H7 (cell line): ENCODE measurements around the gene SPECC1. TPM values are rescaled to one million over a fixed set of nuclear protein-coding genes. Genes with fewer than 3 reads are reported as not detected.

Source experiments
- DNase-seq: peaks from one replicate; pipeline ENCODE4 v3.0.0; 2012
- H3K27me3 ChIP-seq: 2 replicates; pipeline ENCODE4 v1.6.0; 2011; ENCODE audit warnings: mild to moderate bottlenecking, low read length; ENCODE audit not compliant: control insufficient read depth, insufficient read depth
- H3K36me3 ChIP-seq: replicated peaks from 2 replicates; pipeline ENCODE4 v1.5.1; 2011; ENCODE audit warnings: low read length; ENCODE audit not compliant: control insufficient read depth, insufficient read depth
- H3K4me3 ChIP-seq: 2 replicates; pipeline ENCODE4 v1.5.1; 2011; ENCODE audit warnings: low read depth, mild to moderate bottlenecking, control low read depth, low read length, moderate library complexity; ENCODE audit not compliant: insufficient read depth
- total RNA-seq: library from RNA; depleted of rRNA; stranded (reverse); fragments of >200 nt; shearing (Covaris generic); gene quantifications from 2 replicates; pipeline ENCODE4 v1.2.3, GENCODE V29; 2014

Gene SPECC1
- total RNA-seq, 1 experiment from 2014 or later, result 54.1 TPM

DNA sequence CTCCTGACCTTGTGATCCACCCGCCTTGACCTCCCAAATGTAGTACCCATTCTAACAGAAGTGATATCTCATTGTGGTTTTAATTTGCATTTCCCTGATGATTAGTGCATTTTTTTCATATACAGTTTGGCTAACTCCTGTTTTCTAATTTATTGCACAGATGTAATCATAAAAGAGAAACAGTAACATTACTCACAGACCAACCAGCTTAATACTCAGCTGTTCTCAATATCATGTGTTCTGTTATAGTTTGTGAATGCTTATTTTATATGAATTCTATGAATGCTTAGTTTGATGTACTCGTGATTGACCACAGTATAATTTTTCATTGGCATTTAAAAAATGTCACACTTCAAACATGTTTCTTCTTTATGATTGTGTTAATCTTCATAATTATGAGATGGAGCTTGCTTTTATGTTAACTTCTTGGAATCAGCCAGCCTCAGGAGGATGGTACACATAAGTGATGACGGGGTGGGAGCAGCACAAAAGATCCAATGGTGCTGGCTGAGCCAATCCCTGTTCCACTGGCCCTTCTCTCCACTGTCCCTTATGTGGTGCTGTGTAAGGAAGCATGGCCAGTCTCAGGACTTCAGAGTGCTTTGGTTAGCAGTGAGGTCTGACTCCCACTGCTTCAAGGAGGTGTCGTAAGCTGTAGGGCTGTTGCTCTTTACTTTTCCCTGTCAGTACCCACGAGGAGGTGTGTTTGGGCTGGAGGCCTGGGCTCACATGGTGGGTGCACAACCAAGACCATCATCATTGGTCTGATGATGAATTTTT is 191.0 kb downstream of the SPECC1 start:
- Histone ChIP-seq H3K4me3 (no peak overlapping the region), H3K36me3 (peaks cover 3% of the 10 kb centered on the region), H3K27me3 (no peaks in the 10 kb centered on the region)
- no peak for DNase-seq

DNA sequence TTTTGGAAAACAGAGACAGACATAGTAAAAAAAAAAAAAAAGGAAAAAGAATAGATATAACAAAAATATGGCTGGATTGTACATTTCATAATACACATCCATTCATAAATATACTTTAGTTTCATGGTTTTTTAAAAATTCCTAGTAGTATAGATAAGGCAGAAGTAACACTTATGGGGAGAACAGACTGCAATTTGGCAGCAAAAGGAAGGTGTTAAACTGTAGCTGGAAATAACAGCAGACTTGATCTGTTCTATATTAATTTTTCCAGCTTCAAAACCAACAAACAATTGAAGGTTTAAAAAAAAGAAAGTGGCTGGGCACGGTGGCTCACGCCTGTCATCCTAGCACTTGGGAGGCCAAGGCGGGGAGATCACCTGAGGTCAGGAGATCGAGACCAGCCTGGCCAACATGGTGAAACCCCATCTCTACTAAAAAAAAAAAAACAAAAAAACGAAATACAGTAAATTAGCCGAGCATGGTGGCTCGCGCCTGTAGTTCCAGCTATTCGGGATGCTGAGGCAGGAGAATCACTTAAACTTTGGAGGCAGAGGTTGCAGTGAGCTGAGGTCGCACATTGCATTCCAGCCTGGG is 191.8 kb downstream of the SPECC1 start:
- no peak for DNase-seq

DNA sequence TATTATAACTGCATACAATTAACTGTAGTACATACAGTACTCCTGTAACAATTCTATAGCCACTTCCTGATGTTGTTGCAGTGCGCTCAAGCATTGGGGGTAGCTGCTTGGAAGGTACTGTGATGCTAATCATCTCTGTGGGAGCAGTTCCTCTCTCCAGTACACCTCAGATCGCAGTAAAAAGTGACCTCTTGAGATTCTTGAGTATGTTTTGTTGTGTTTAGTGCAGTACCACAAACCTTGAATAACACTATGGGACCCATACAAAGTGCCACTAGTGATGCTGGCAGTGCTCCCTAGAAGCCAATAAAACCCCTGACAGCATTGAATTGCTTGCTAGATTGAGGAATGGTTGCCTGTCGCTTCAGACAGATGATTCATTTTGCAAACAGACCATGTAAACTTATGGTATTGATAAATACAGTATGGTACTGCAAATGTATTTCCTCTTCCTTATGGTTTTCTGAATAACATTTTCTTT is 193.0 kb downstream of the SPECC1 start:
- peak; percentile 50 for DNase-seq
- H3K27me3 ChIP-seq, result no peaks in the 10 kb centered on the region
- peaks cover 3% of the 10 kb centered on the region for H3K36me3 ChIP-seq
- H3K4me3 ChIP-seq, result no peak overlapping the region

More for the DNA sequence above, 191.8 kb downstream of the SPECC1 start:
- Histone ChIP-seq H3K27me3 (no peaks in the 10 kb centered on the region), H3K4me3 (no peak overlapping the region), H3K36me3 (peaks cover 3% of the 10 kb centered on the region)

DNA sequence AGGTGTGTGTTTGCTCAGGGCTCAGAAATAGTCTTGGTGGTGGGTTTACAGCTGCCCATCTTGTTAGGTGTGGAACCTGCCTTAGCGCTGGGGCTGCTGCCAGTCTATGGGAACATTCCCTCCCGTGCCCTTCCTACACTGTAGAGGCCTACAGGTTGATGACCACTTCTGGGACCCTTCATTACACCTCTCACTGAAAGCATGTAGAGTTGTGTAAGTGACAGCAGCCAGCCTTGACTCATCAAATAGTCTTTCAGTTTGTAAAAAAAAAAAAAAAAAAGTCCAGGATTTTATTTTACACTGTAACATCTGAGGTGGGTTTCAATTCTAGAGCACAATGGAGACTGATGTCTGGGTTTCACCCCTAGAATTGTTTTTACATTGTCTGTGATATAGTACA is 193.9 kb downstream of the SPECC1 start:
- Histone ChIP-seq H3K27me3 (no peaks in the 10 kb centered on the region), H3K36me3 (peaks cover 3% of the 10 kb centered on the region), H3K4me3 (no peak overlapping the region)
- no peak for DNase-seq

DNA sequence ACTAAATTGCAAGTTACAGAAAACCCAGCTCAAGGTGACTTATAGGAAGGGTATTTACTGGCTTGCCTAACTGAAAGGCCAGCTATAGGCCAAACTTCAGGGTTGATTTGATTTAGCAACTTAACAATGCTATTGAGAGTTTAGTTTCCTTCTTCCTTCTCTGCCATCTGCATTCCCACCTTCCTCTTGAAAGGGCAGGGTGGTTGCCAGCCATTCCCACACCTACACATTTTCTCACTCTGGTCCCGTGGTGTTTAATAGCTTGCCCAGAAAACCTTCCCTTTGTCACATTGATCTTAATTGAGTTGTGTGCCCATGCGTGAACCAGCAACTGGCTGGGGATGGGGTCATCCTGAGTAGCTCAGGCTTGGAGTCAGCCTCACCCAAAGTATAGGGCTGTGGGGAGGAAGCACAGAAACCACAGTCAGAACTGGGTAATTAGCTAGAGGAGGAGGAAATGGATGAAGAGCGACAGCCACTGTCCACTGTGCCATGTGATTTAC is 194.7 kb downstream of the SPECC1 start:
- H3K27me3 ChIP-seq, result no peaks in the 10 kb centered on the region
- no peak for DNase-seq
- peaks cover 3% of the 10 kb centered on the region for H3K36me3 ChIP-seq
- H3K4me3 ChIP-seq, result no peak overlapping the region

DNA sequence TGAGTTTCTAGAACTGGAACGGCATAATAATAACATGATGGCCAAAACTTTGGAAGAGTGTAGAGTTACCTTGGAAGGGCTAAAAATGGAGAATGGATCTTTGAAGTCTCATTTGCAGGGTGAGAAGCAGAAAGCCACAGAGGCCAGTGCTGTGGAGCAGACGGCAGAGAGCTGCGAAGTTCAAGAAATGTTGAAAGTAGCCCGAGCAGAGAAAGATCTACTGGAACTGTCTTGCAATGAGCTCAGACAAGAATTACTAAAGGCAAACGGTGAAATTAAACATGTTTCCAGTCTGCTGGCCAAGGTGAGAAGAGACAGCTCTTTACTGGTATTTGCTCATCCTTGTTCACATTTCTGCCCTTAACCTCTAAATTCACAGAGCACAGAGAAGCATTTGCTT is 196.4 kb downstream of the SPECC1 start:
- no peak for DNase-seq
- peaks cover 3% of the 10 kb centered on the region for H3K36me3 ChIP-seq
- H3K27me3 ChIP-seq, result no peaks in the 10 kb centered on the region
- H3K4me3 ChIP-seq, result no peak overlapping the region

DNA sequence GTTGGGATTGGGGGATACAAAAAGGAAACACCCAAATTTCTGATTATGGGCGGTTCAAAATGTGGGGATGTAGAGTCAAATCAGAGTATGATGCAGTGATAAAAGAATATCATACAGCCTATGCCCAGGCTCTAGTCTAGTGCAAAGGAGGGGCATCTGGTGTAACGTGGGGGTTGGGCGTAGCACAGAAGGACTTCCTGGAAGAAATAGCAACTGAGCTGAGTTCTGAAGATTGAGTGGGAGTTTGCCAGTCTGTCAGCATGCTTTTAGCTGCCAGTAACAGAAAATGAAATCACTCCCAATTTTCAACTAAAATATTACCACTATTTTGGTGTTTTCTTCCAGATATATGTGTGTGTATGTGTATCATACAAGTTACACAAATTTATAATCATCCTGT is 196.9 kb downstream of the SPECC1 start:
- Histone ChIP-seq H3K27me3 (no peaks in the 10 kb centered on the region), H3K4me3 (no peak overlapping the region), H3K36me3 (peaks cover 3% of the 10 kb centered on the region)
- no peak for DNase-seq

DNA sequence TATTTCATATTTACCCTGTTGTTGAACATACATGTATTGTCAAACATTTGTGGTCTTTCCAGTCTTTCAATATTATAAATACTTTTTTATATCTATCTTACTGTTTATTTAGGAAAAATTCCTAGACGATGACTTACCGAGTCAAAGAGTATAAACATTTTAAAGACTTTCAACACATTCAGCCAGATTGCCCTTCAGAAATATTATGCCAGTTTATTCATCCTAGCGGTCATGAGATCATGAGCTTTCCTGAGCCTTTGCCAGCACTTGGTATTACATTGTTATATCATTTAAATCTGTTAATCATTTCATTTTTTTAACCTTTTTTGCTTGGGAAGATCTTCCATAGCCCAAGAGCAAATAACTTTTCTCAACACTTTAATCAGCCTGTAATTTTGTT is 197.4 kb downstream of the SPECC1 start:
- no peak for DNase-seq
- Histone ChIP-seq H3K27me3 (no peaks in the 10 kb centered on the region), H3K4me3 (no peak overlapping the region), H3K36me3 (peaks cover 3% of the 10 kb centered on the region)

DNA sequence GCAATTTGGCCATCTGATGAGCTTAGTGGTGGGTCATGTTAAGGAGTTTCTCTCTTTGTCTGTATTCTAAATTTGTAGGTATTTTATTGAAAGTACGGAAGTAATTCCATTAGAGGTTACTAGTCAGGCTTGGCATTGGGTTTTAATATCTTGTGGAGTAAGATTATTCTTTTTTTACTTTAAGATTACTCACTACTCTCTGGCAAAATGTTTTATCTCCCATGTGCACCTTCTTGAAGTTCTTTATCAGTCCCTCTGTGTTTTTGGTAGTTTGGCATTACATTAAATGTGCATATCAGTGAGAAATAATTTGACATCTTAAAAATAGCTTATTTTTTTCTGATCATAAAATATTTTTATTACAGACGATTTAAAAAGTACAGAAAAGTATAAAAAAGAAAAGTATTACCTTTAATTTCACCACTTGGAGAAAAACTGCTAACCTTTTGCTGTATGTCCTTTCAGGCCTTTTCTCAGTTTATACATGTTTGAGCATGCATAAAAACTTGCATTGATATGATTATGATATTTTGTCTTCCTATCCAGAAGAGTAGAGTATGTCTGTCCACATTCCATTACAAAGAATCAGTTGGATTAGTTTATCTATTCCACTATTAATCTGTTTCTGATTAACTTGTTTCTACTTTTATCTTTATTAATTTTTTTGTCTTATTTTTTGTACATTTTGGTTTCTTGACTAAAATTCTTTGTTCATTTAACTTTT is 198.3 kb downstream of the SPECC1 start:
- no peak for DNase-seq
- Histone ChIP-seq H3K27me3 (no peaks in the 10 kb centered on the region), H3K4me3 (no peak overlapping the region), H3K36me3 (peaks cover 5% of the 10 kb centered on the region)

DNA sequence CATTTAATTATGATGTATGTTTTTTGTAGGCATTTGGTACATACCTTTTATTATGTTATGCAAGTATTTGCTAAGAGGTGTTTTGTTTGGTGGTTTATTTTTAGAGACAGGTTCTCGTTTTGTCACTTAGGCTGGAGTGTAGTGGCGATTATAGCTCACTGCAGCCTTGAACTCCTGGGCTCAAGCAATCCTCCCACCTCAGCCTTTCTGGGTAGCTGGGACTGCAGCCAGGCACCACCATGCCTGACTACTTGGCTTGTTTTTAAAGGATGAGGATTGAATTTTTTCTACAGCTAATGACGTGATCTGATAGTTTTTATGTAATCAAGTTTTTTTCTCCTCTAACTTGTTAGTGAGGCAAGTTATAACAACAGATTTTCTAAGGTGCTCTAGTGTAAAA is 199.6 kb downstream of the SPECC1 start:
- no peaks in the 10 kb centered on the region for H3K27me3 ChIP-seq
- no peak overlapping the region for H3K4me3 ChIP-seq
- no peak for DNase-seq
- H3K36me3 ChIP-seq, result peaks cover 5% of the 10 kb centered on the region

DNA sequence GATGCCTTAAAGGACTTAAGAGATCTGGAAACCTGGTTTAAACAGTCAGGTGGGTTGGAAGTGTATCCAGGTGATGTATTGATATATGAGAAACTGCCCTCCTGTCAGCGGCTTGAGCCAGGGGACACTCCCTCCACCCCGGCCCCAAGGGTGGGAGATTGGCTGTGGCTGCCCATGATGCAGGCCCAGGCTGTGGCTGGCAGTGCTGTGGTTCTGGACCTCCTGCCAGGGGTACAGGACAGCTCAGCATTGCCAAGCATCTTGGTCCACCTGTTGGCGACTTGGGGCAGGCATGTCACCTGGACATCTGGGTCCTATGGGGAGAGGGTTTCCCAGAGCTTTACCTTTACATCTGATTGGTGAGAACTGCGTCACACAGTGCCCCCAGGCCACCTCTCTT is 201.0 kb downstream of the SPECC1 start:
- no peak for DNase-seq
- Histone ChIP-seq H3K27me3 (no peaks in the 10 kb centered on the region), H3K36me3 (peaks cover 1% of the 10 kb centered on the region), H3K4me3 (no peak overlapping the region)

DNA sequence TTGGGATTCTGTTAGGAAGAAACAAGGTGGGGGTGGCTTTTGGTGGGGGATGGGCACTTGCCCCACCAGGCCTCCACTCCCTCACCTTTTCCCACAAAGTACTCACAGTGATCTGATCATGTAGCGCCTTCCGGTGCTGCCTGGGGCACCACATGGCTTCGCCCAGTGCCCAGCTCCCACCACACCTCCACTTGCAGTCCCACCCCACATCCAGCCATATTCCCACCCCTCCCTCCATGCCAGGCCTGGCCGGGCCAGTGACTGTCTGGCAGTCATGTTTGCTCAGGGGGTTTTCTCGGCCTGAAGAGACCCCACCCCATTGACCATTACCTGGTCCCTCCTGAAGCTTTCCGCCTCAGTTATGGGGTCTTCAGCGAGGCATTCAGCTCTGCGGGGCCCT is 201.5 kb downstream of the SPECC1 start:
- Histone ChIP-seq H3K4me3 (no peak overlapping the region), H3K36me3 (peaks cover 1% of the 10 kb centered on the region), H3K27me3 (no peaks in the 10 kb centered on the region)
- no peak for DNase-seq

DNA sequence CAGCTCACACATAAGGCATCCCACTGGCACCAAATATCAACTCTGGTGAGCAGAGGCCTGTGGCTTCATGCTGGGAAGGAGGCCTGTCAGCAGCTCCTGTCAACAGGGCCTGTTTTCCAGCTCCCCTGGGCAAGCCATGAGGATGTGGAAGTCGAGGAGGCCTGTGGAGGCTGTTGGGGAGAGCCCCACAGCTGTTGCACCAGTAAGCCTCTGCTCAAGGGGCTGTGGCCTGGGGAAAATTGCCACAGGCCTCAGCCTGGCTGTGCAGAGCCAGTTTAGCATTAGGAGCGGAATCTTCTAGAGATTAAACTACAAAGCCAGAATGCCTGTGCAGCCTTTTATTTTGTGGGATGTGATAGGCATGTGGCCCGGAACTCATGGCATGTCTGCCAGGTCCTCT is 202.1 kb downstream of the SPECC1 start:
- no peak overlapping the region for H3K4me3 ChIP-seq
- no peaks in the 10 kb centered on the region for H3K27me3 ChIP-seq
- peaks cover 1% of the 10 kb centered on the region for H3K36me3 ChIP-seq
- no peak for DNase-seq

DNA sequence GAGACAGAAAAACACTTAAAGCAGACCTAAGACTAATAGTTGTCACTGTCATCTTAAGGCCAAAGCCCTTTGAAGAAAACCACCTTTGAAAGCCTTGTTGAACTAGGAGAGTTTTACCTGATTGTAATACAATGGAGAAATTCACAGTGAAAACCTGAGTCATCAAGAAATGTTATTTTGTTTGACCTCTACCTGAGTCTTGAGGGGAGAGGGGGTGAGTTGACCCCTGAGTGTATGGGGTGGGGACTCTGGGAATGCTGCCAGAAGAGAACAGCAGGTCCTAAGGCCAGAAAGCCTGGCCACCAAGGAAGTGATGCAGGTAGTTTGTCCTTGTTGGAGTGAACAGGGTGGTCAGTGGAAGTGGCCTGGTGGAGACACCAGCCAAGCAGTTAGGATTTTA is 204.3 kb downstream of the SPECC1 start:
- DNase-seq, result no peak
- H3K27me3 ChIP-seq, result no peaks in the 10 kb centered on the region

DNA sequence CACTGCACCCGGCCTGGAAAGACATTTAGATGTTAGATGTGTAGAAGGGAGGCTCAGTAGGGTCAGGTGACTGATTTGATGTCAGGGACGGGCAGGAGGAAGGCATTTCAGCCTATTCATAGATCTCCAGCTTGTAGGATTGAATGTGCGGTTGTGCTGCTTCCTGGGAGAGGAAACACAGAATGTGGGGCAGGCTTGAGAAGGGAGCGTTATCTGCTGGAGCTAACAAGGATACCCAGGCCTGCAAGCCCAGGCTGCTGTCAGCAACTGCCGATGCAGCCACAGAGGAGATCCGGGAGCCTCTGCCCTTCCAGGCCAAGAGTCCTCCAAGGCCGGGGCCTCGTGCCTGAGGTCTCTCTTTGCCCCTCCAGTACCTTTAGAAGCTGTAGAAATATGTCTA is 205.6 kb downstream of the SPECC1 start:
- no peaks in the 10 kb centered on the region for H3K27me3 ChIP-seq
- H3K36me3 ChIP-seq, result peaks cover 1% of the 10 kb centered on the region
- no peak for DNase-seq
- no peak overlapping the region for H3K4me3 ChIP-seq

More for the DNA sequence above, 204.3 kb downstream of the SPECC1 start:
- no peak overlapping the region for H3K4me3 ChIP-seq
- peaks cover 1% of the 10 kb centered on the region for H3K36me3 ChIP-seq
